Diencephalon (tissue), 1 donor: ENCODE data around the gene MICA. TPM values are rescaled to one million over a fixed set of nuclear protein-coding genes. Genes with fewer than 3 reads are reported as not detected.

Experiments used
- small RNA-seq: library from RNA; depleted of rRNA; stranded (forward); fragments of <200 nt; gene quantifications from one replicate; pipeline ENCODE3, GENCODE V24; 2014
- total RNA-seq: library from RNA; depleted of rRNA; stranded (reverse); fragments of >200 nt; gene quantifications from one replicate; pipeline ENCODE4 v1.2.3, GENCODE V29; 2014

MICA gene
- 2.3 TPM for total RNA-seq

GRCh38 chr6:31403283-31404060 is at the start of gene MICA:
Gene MICA, plus strand, starts transcription at chr6:31403595. Its CDS starts 38 bp downstream, at chr6:31403633.

GRCh38 chr6:31356946-31357466 is 46.4 kb upstream of the MICA start, which contains the start of gene HLA-B:
Gene HLA-B, minus strand, starts transcription at chr6:31357179. Its CDS starts 21 bp downstream, at chr6:31357158.

Small RNAs within 50 kb of the gene (small RNA-seq; reads per million reads assigned to genes)
- not detected for gene HLA-S
- gene MIR6891 = not detected
- gene RF00019 = not detected
- gene RNU6-283P = not detected

Other genes starting within 250 kb of the MICA start
- gene CCHCR1, start 245.8 kb upstream of the MICA start, total RNA-seq = 13.4 TPM
- 6.7 TPM for gene TCF19, start 245.0 kb upstream of the MICA start, total RNA-seq
- gene POU5F1, start 232.9 kb upstream of the MICA start, total RNA-seq = not detected
- gene HLA-C, start 131.5 kb upstream of the MICA start, total RNA-seq = 40.4 TPM
- 56.7 TPM for gene HLA-B, start 46.4 kb upstream of the MICA start, total RNA-seq
- 0.69 TPM for gene MICB, start 94.5 kb downstream of the MICA start, total RNA-seq
- not detected for gene MCCD1, start 125.4 kb downstream of the MICA start, total RNA-seq
- 303 TPM for gene DDX39B, start 138.4 kb downstream of the MICA start, total RNA-seq
- gene ATP6V1G2, start 143.0 kb downstream of the MICA start, total RNA-seq = 69.4 TPM
- 16.1 TPM for gene NFKBIL1, start 144.0 kb downstream of the MICA start, total RNA-seq
- gene LTA, start 168.7 kb downstream of the MICA start, total RNA-seq = not detected
- 0.23 TPM for gene TNF, start 172.0 kb downstream of the MICA start, total RNA-seq
- 0.46 TPM for gene LTB, start 178.8 kb downstream of the MICA start, total RNA-seq
- gene LST1, start 182.7 kb downstream of the MICA start, total RNA-seq = 6.0 TPM
- not detected for gene NCR3, start 189.4 kb downstream of the MICA start, total RNA-seq
- gene AIF1, start 211.6 kb downstream of the MICA start, total RNA-seq = 22.6 TPM
- gene PRRC2A, start 217.1 kb downstream of the MICA start, total RNA-seq = 48.0 TPM
- 174 TPM for gene BAG6, start 249.1 kb downstream of the MICA start, total RNA-seq